GM12872 (cell line): ENCODE results near the gene CD4.

Experiments
- TF ChIP-seq, protein P1 (sequence below): IDR thresholded peaks from 3 replicates; pipeline ENCODE4 v1.5.1; 2011; ENCODE audit warnings: low read depth, mild to moderate bottlenecking, low read length, moderate library complexity; ENCODE audit not compliant: insufficient read depth

Gene CD4

DNA sequence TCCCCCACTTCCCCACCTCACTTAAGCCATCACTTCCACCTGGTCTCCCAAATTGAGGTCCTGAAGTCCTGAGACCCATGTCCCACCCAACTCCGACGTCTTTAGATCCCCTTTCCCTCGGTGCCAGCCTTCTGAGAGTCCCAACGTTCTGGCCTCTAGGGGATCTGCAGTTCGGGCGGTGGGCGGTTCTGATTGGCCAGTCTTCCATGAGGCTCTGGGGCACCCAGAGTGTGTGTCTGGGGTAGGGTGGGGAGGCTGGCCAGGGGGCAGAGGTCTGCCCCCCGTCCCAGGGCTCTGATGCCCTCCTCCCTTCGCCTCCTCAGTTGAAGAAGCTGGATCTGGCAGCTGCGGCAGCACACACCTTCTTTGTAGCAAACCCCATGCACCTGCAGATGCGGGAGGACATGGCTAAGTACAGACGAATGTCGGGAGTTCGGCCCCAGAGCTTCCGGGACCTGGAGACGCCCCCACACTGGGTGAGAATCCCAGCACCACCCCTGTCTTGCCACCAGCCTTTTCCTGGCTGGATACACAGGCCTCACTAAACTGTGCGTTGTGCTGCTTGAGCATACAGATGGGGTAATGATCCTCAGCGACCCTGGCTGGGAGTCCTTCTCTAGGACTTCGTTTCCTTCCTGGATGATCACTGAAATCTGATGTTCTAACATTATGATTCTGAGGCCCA lies 40.4 kb downstream of the CD4 start:
- TF ChIP-seq, protein P1, sequence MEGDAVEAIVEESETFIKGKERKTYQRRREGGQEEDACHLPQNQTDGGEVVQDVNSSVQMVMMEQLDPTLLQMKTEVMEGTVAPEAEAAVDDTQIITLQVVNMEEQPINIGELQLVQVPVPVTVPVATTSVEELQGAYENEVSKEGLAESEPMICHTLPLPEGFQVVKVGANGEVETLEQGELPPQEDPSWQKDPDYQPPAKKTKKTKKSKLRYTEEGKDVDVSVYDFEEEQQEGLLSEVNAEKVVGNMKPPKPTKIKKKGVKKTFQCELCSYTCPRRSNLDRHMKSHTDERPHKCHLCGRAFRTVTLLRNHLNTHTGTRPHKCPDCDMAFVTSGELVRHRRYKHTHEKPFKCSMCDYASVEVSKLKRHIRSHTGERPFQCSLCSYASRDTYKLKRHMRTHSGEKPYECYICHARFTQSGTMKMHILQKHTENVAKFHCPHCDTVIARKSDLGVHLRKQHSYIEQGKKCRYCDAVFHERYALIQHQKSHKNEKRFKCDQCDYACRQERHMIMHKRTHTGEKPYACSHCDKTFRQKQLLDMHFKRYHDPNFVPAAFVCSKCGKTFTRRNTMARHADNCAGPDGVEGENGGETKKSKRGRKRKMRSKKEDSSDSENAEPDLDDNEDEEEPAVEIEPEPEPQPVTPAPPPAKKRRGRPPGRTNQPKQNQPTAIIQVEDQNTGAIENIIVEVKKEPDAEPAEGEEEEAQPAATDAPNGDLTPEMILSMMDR: no peak

DNA sequence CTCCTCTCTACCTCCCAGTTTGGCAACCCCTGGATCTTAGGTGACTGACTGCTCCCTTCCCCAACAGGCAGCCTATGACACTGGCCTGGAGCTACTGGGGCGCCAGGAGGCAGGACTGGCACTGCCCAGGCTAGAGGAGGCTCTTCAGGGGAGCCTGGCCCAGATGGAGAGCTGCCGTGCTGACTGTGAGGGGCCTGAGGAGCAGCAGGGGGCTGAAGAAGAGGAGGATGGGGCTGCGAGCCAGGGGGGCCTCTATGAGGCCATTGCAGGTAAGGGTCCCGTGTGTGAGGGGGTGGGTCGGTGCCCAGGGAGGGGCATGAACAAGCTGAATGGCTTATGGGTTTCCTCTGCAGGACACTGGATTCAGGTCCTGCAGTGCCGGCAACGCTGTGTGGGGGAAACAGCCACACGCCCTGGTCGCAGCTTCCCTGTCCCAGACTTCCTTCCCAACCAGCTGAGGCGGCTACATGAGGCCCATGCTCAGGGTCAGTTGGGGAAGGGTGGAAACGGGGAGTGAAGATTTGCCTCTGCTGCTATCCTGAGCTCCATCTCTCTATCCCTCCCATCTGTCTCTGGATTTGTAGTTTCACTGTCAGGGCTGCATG lies 41.1 kb downstream of the CD4 start:
- TF ChIP-seq, protein P1: no peak

DNA sequence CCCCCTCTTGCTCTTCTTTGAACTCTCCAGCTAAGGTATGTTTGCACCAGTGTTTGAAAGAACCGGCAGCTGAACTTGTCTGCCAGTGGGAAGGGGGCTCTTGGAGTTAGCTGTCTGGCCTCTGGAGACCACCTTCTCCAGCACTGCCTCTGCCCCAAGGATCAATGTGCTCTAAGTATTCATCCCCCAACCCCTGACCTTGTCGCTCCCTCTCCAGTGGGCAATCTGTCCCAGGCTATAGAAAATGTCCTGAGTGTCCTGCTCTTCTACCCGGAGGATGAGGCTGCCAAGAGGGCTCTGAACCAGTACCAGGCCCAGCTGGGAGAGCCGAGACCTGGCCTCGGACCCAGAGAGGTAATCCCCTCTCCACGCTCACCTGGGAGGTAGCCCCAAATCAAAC lies 41.7 kb downstream of the CD4 start:
- TF ChIP-seq, protein P1: no peak

DNA sequence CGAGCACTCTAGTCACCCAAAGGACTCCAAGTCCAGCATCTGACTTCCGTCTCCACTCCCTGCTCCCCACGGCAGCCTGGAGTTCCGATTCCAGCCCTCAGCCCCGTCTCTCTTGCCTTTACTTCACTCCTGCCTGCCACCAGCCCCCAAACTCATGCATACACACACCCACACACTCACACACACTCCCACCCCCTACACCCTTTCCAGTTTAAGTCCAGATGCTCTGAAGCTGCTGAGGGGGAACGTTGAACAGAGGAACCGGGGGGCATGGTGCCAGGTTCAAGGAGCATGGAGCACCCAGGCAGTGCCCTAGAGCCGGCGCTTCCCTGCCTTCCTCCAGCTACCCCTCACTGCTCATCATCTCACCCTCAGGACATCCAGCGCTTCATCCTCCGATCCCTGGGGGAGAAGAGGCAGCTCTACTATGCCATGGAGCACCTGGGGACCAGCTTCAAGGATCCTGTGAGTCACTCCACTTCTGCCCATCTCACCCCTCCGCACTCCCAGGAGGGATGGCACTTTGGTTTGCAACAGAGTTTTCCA lies 42.2 kb downstream of the CD4 start:
- TF ChIP-seq, protein P1: no peak

DNA sequence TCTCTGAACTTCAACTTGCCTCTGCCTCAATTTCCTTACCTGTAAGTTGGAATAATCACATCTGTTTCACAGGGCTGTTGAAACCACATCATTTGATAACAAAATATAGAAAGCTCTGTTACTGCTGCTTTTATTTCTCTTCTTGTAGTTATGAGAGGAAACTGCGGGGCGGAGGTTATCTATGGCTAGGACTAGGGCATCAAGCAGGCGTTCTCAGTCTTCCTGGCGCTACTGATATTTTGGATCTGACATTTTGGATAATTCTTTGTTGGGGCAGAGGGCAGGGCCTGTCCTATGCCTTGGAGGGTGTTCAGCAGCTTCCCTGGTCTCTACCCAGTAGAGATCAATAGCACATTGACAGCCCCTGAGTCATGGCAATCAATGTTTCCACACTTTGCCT lies 42.8 kb downstream of the CD4 start:
- TF ChIP-seq, protein P1: no peak

DNA sequence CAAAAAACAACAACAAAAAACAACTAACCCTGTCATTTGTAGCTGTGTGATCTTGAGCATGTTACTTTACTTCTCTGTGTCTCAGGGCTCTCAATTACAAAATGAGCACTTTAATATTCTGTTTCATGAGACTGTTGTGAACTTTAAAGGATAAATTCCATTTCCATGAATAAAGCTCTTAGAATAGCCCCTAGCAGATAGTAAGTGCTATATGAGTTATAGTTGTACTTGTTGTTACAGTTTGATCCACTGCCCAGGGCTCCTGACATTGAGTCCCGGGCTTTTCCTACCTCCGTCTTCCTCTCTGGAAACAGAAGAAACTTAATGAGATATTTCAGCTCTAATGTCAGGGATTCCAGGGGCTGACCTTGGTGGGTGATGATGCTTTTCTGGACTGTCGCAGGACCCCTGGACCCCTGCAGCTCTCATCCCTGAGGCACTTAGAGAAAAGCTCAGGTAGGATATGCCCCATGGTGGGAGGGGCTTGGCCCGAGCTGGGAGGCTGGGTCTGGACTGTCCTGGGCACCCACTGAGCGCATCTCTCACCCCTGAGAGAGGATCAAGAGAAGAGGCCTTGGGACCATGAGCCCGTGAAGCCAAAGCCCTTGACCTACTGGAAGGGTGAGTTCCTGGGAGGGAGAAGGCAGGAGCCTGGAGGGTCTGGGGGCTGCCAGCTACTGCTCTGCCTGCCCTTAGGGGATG lies 44.0 kb downstream of the CD4 start:
- TF ChIP-seq, protein P1: no peak

DNA sequence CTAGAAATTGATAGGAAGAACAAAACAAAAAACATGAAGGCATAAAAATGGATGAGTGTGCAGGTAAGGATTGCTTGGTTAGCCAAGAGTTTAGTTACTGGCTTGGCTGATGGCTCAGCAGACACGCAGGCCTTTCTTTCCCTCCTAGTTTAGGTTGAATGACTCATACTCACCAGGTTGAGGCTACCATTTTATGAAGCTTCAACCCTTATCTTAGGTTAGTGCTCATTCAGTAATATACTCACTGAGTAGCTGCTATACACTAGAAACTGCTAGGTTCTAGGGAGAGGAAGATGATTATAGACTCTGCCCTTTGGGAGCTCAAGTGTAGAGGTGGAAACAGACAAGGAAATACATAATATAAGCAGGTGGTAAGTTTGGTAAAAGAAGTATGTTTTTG lies 44.9 kb downstream of the CD4 start:
- TF ChIP-seq, protein P1: no peak
